ENCODE measurements around the gene PARP16. TPM values are rescaled to one million over a fixed set of nuclear protein-coding genes. Genes with fewer than 3 reads are reported as not detected.

The PARP16 gene
- total and polyA plus RNA-seq, 7 experiments from 2014 or later, result 10.9 to 45.7 (median 19.4) TPM

DNA sequence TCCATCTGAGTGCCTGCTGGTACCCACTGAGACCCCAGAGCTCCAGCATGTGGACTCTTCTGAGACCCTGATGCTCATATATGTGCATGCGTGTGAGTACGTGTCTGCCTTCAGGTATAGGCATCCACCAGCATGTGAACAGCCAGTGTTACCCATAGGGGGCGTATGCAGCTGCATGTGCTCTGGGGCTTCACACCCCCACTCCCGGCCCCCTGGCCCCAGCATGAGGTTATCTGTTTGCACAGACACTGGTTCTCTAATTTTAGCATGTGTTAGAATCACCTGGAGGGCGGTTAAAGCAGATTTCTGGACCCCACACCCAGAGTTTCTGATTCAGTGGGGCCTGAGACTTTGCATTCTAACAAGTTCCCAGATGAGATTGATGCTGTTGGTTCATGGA lies 74.6 kb downstream of the PARP16 start:
- H3K36me3 Mint-ChIP-seq, result no peaks in the 10 kb centered on the region
- peaks cover 0 to 2% (median 0%) of the 10 kb centered on the region in 5 donors for H3K27me3 Mint-ChIP-seq
- no peaks in the 10 kb centered on the region for H3K9me3 Mint-ChIP-seq
- DNase-seq (peak in 6 of 9 donors; percentile 10 to 44 (median 26)), ATAC-seq (peak; percentile 54)
- no peak overlapping the region for H3K4me3 Mint-ChIP-seq
- no peak overlapping the region for H3K4me3 ChIP-seq (ENCODE audit: low read length)
- H3K27ac ChIP-seq (ENCODE audit: low read depth, low read length), result no peak overlapping the region
- no peaks in the 10 kb centered on the region for H3K4me1 Mint-ChIP-seq
- H3K27ac Mint-ChIP-seq, result no peak overlapping the region
- ChIA-PET CTCF (no interaction called here), POLR2A (no interaction called here)
- intact Hi-C loops (cut with micrococcal nuclease), result loop anchor here in 1 of 2 donors (1.0 kb wide), 1 partner anchor 85 kb away; no protein-coding TSS in a partner anchor
- H3K4me1 ChIP-seq (ENCODE audit: control insufficient read depth in 2 of 2, insufficient read depth in 2 of 2, low read length in 2 of 2), result no peaks in the 10 kb centered on the region
- no peaks in the 10 kb centered on the region for H3K36me3 ChIP-seq (ENCODE audit: control insufficient read depth in 2 of 3, insufficient read depth in 3 of 3, low read length in 3 of 3)
- H3K27me3 ChIP-seq (ENCODE audit: control insufficient read depth in 2 of 2, insufficient read depth in 2 of 2, low read length in 2 of 2), result no peaks in the 10 kb centered on the region
- H3K9me3 ChIP-seq (ENCODE audit: control insufficient read depth in 2 of 3, low read length in 3 of 3), result no peaks in the 10 kb centered on the region

DNA sequence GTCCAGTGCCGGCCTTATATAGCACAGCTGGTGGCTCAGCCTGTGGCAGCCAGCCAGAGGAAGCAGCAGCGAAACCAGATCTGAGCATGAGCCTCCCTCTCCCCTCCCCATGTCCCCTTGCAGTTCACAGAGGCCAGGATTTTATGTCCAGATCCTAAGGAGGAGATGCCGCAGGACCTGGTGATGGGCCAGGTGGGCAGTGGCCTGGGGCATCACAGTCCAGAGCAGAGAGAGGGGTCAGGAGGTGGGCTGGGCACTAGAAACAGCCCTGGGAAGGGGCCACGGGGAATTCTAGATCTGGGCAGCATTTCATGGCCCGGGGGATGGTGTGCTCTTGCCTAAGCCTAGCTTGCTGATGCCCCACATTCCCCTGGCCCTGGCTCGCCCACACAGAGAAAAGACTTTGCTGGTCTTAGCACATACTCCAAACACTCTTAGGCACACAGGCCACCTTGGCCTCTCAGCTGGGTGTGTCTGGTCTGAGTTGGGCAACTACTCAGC lies 75.2 kb downstream of the PARP16 start:
- ChIA-PET CTCF (no interaction called here), POLR2A (no interaction called here)
- Histone ChIP-seq H3K27ac (ENCODE audit: low read depth, low read length) (no peak overlapping the region), H3K4me1 (ENCODE audit: control insufficient read depth in 2 of 2, insufficient read depth in 2 of 2, low read length in 2 of 2) (no peaks in the 10 kb centered on the region), H3K27me3 (ENCODE audit: control insufficient read depth in 2 of 2, insufficient read depth in 2 of 2, low read length in 2 of 2) (no peaks in the 10 kb centered on the region), H3K36me3 (ENCODE audit: control insufficient read depth in 2 of 3, insufficient read depth in 3 of 3, low read length in 3 of 3) (no peaks in the 10 kb centered on the region), H3K9me3 (ENCODE audit: control insufficient read depth in 2 of 3, low read length in 3 of 3) (no peaks in the 10 kb centered on the region), H3K4me3 (ENCODE audit: low read length) (no peak overlapping the region)
- no peak for ATAC-seq
- Mint-ChIP-seq H3K27me3 (peaks cover 0 to 3% (median 0%) of the 10 kb centered on the region in 5 donors), H3K4me3 (no peak overlapping the region), H3K36me3 (no peaks in the 10 kb centered on the region), H3K9me3 (no peaks in the 10 kb centered on the region), H3K4me1 (no peaks in the 10 kb centered on the region), H3K27ac (no peak overlapping the region)
- intact Hi-C loops (cut with micrococcal nuclease), result no loop called here
- DNase-seq, result no peak

DNA sequence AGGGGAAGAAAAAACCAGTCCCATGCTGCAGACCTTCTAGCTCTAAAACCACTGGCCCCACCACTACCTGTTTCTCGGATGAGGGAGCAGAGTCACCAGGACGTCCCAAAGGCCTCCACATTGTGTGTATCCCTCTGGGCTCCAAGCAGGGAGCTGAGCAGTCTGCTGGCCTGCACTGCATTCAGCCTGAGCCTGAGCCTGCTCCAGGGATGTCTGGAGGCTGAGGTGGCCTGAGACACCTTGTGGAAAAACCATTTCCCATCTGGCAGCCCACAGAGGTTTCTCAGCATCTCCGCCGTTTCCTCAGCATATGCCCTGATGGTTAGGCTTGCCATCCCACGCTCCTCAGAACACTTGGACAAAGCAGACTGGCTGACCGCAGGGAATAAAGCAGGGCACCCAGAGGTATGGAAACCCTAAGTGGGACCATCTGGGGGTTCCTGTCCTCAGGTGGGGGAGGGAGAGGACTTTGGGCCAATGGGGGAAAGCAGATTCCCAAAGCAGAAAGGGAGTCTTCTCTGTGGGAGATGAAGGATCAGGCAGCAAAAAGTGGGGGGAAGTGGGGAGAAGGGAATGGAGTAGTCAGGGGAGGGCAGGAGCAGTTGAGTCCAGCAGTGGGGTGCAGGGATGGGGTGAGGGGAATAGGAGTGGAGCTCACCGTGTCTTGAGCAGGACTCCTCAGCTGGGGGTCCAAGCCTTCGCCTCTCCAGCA lies 75.8 kb downstream of the PARP16 start, which contains the start of gene CILP:
CILP (minus strand) TSS at position 704 of the 712 bp plus-strand sequence. CDS start 1,718 bp downstream, outside the sequence.
- H3K4me1 Mint-ChIP-seq, result no peaks in the 10 kb centered on the region
- ChIA-PET CTCF (no interaction called here), POLR2A (no interaction called here)
- intact Hi-C loops (cut with micrococcal nuclease), result no loop called here
- H3K36me3 ChIP-seq (ENCODE audit: control insufficient read depth in 2 of 3, insufficient read depth in 3 of 3, low read length in 3 of 3), result no peaks in the 10 kb centered on the region
- no peaks in the 10 kb centered on the region for H3K27me3 ChIP-seq (ENCODE audit: control insufficient read depth in 2 of 2, insufficient read depth in 2 of 2, low read length in 2 of 2)
- H3K4me3 Mint-ChIP-seq, result no peak within 1 kb of the TSS
- no peak within 1 kb of the TSS for H3K27ac Mint-ChIP-seq
- no peaks in the 10 kb centered on the region for H3K36me3 Mint-ChIP-seq
- H3K27ac ChIP-seq (ENCODE audit: low read depth, low read length), result no peak within 1 kb of the TSS
- no peak for ATAC-seq
- H3K4me3 ChIP-seq (ENCODE audit: low read length), result no peak within 1 kb of the TSS
- H3K27me3 Mint-ChIP-seq, result peaks cover 0 to 3% (median 0%) of the 10 kb centered on the region in 5 donors
- no peaks in the 10 kb centered on the region for H3K4me1 ChIP-seq (ENCODE audit: control insufficient read depth in 2 of 2, insufficient read depth in 2 of 2, low read length in 2 of 2)
- no peaks in the 10 kb centered on the region for H3K9me3 ChIP-seq (ENCODE audit: control insufficient read depth in 2 of 3, low read length in 3 of 3)
- H3K9me3 Mint-ChIP-seq, result no peaks in the 10 kb centered on the region
- DNase-seq, result no peak

DNA sequence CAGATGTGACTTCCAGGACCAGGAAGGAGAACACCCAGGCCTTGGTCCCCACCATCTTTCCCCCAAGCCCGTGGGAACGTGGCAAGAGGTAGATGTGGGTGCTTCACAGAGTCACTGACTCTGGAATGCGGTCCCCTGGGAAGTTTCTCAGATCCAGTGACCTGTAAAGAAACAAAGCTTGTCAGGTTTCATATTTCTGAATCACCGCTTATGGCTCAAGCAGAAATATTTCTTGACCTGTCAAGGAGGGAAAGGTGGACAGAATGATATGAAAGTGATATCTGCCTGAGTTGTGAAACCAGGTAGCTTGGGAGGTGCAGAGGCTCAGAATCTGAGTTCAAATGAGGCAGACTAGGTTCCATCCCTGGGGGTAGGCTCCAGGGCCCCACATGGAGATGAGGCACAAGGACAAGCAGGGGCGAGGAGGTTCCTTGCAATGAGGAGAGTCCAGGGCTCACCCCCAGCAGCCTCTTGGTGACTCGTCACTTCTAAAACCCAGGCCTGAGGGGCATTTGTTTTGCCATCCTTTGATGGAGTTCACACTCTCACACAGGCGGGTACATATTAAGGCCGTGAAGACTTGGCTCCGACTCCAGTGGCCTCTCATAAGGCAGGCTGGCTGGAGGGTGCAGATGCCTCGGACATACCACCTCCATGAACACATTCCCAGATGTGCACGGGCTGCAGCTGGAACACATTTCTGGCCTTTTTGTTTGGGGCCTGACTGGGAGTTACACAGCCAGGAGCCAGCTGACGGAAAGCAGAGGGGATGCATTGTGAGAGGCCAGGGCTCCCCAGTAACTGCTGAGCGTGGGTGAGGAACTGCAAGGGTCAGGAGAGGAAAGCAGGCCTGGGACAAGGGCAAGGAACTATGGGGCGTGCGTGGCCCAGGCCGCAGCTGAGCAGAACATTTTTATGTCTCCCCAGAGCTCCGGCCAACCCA lies 76.7 kb downstream of the PARP16 start:
- Mint-ChIP-seq H3K36me3 (no peaks in the 10 kb centered on the region), H3K27me3 (peaks cover 0 to 3% (median 0%) of the 10 kb centered on the region in 5 donors), H3K4me1 (no peaks in the 10 kb centered on the region), H3K4me3 (no peak overlapping the region), H3K9me3 (no peaks in the 10 kb centered on the region), H3K27ac (no peak overlapping the region)
- Histone ChIP-seq H3K9me3 (ENCODE audit: control insufficient read depth in 2 of 3, low read length in 3 of 3) (no peaks in the 10 kb centered on the region), H3K27me3 (ENCODE audit: control insufficient read depth in 2 of 2, insufficient read depth in 2 of 2, low read length in 2 of 2) (no peaks in the 10 kb centered on the region), H3K36me3 (ENCODE audit: control insufficient read depth in 2 of 3, insufficient read depth in 3 of 3, low read length in 3 of 3) (no peaks in the 10 kb centered on the region), H3K27ac (ENCODE audit: low read depth, low read length) (no peak overlapping the region), H3K4me3 (ENCODE audit: low read length) (no peak overlapping the region), H3K4me1 (ENCODE audit: control insufficient read depth in 2 of 2, insufficient read depth in 2 of 2, low read length in 2 of 2) (no peaks in the 10 kb centered on the region)
- POLR2A ChIA-PET, result interaction anchor here (1.8 kb wide), 1 partner anchor 10 kb away, joined by 4 read pairs; no protein-coding TSS in a partner anchor
- intact Hi-C loops (cut with micrococcal nuclease), result no loop called here
- DNase-seq (no peak), ATAC-seq (no peak)
- CTCF ChIA-PET, result no interaction called here

DNA sequence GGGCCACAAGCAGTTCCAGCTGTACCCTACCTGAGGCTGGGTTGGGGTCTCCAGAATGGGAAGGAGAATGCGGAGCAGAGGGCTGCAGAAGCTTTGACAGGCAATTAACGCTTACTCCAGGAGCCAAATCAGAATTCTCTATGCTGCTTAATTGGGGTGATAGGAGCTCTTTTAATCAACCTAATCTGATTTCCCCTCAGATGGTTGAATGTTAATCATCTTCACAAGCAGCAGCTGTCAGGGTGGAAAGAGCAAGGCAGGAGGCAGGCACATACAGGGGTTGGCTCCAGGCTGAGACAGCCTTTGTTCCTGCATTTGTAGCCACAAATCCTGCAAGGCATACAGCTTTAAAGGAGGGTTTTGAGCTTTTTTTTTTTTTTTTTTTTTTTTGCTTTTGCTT lies 78.0 kb downstream of the PARP16 start:
- H3K27ac ChIP-seq (ENCODE audit: low read depth, low read length), result no peak overlapping the region
- intact Hi-C loops (cut with micrococcal nuclease), result no loop called here
- ChIA-PET POLR2A (interaction anchor here (0.6 to 1.8 kb wide), 2 partner anchors 9 to 78 kb away, joined by 4 read pairs; no protein-coding TSS in a partner anchor), CTCF (interaction anchor here (0.8 kb wide), 2 partner anchors 30 to 371 kb away, joined by 3 to 4 read pairs; no protein-coding TSS in a partner anchor)
- Mint-ChIP-seq H3K27me3 (peaks cover 0 to 4% (median 0%) of the 10 kb centered on the region in 5 donors), H3K4me3 (no peak overlapping the region), H3K4me1 (no peaks in the 10 kb centered on the region), H3K36me3 (no peaks in the 10 kb centered on the region), H3K27ac (no peak overlapping the region), H3K9me3 (no peaks in the 10 kb centered on the region)
- H3K27me3 ChIP-seq (ENCODE audit: control insufficient read depth in 2 of 2, insufficient read depth in 2 of 2, low read length in 2 of 2), result no peaks in the 10 kb centered on the region
- H3K9me3 ChIP-seq (ENCODE audit: control insufficient read depth in 2 of 3, low read length in 3 of 3), result no peaks in the 10 kb centered on the region
- no peak for ATAC-seq
- H3K36me3 ChIP-seq (ENCODE audit: control insufficient read depth in 2 of 3, insufficient read depth in 3 of 3, low read length in 3 of 3), result no peaks in the 10 kb centered on the region
- DNase-seq, result no peak
- H3K4me1 ChIP-seq (ENCODE audit: control insufficient read depth in 2 of 2, insufficient read depth in 2 of 2, low read length in 2 of 2), result no peaks in the 10 kb centered on the region
- no peak overlapping the region for H3K4me3 ChIP-seq (ENCODE audit: low read length)

Data from naive thymus-derived CD4-positive, alpha-beta T cell (primary cell).